Measurements from ENCODE around the gene STXBP6. TPM values are rescaled to one million over a fixed set of nuclear protein-coding genes. Genes with fewer than 3 reads are reported as not detected.

Gene STXBP6
- total and polyA plus RNA-seq, 9 donors = 1.0 to 9.3 (median 5.5) TPM

DNA sequence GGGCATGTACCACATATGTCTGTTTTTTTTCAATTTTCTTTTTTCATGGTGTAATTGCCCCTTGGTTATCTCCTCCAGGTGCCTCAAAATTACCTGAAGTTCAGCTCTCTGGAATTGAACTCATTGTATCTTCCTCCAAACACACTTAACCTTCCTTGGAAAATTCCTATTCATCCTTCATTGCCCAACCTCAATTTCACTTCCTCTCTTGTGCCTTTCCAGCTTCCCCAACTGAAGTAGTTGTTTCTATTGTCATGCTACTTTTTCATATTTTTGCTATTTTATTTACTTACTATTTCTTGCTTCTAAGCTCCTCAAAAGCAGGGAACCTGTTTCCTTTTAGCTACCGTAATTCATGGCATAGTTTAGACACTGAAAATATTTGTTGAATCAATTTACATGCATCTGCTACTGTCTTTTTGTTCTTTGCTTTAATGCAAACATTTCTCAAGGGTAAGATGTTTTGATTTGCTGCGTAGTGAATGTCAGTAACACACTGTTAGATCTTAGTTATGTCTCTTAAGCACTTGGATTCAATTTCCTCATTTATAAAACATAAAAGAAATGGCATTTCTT is 37.0 kb upstream of the STXBP6 start:
- no peaks in the 10 kb centered on the region for H3K27me3 ChIP-seq
- WGBS, 3 donors = 36 to 64% (median 50%) methylated on average over 2 of the region's 2 CpGs
- no peak overlapping the region for H3K27ac ChIP-seq
- no peaks in the 10 kb centered on the region for H3K4me1 ChIP-seq (ENCODE audit: insufficient read depth)
- no peaks in the 10 kb centered on the region for H3K36me3 ChIP-seq
- H3K4me3 ChIP-seq = no peak overlapping the region
- no peak for DNase-seq
- no peak for TF ChIP-seq EP300 (IDR thresholded peaks at IDR 0.05)
- no peak for TF ChIP-seq POLR2A (IDR thresholded peaks at IDR 0.05)
- no peaks in the 10 kb centered on the region for H3K9me3 ChIP-seq
- intact Hi-C loops (cut with DNase I) = no loop called here

DNA sequence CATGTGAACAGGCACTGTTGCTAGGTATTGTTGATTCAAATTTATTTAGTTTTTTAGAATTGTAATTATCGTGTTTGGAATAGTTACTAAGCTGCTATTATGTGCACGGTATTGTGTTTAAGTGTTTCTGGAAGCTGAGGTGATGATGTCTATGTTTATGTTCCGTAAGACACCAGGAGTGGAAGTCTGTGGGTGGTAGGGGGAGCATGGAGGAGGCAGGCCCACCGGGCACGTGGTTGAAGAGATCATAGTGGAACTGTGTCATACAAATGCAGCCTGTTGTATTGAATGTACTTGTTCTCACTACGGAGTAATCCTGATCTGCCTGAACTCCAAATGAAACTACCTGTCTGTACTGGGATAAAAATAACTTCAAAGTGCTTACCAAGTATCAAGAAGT is 36.1 kb upstream of the STXBP6 start:
- 53 to 77% (median 75%) methylated on average over 6 of the region's 6 CpGs for WGBS, 3 donors
- Histone ChIP-seq H3K4me3 (no peak overlapping the region), H3K27ac (no peak overlapping the region), H3K9me3 (no peaks in the 10 kb centered on the region), H3K27me3 (no peaks in the 10 kb centered on the region), H3K4me1 (ENCODE audit: insufficient read depth) (no peaks in the 10 kb centered on the region), H3K36me3 (no peaks in the 10 kb centered on the region)
- intact Hi-C loops (cut with DNase I) = no loop called here
- TF ChIP-seq, protein P1, sequence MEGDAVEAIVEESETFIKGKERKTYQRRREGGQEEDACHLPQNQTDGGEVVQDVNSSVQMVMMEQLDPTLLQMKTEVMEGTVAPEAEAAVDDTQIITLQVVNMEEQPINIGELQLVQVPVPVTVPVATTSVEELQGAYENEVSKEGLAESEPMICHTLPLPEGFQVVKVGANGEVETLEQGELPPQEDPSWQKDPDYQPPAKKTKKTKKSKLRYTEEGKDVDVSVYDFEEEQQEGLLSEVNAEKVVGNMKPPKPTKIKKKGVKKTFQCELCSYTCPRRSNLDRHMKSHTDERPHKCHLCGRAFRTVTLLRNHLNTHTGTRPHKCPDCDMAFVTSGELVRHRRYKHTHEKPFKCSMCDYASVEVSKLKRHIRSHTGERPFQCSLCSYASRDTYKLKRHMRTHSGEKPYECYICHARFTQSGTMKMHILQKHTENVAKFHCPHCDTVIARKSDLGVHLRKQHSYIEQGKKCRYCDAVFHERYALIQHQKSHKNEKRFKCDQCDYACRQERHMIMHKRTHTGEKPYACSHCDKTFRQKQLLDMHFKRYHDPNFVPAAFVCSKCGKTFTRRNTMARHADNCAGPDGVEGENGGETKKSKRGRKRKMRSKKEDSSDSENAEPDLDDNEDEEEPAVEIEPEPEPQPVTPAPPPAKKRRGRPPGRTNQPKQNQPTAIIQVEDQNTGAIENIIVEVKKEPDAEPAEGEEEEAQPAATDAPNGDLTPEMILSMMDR (IDR thresholded peaks at IDR 0.05) = no peak
- no peak for TF ChIP-seq POLR2A (IDR thresholded peaks at IDR 0.05)
- TF ChIP-seq EP300 (IDR thresholded peaks at IDR 0.05) = no peak
- DNase-seq = no peak

DNA sequence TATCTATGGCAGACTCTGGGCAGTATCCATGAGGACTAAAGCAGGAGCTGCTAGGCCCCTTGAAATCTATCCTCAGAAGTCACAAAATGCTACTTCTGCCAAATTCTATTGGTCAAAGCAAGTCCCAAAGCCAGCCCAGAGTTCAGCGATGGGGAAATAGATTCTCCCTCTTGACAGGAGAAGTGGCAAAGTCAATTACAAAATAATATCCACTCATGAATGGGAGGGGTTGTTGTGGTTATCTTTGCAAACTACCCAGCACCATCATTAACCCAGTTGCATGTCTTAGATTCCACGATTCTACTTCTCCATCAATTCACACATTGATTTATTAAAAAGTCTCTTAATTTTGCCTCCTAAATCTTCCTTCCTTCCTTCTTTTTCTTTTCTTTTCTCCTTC is 30.7 kb upstream of the STXBP6 start:
- Histone ChIP-seq H3K9me3 (no peaks in the 10 kb centered on the region), H3K4me1 (ENCODE audit: insufficient read depth) (no peaks in the 10 kb centered on the region), H3K27me3 (no peaks in the 10 kb centered on the region), H3K36me3 (no peaks in the 10 kb centered on the region), H3K27ac (no peak overlapping the region), H3K4me3 (no peak overlapping the region)
- 78 to 89% (median 80%) methylated on average over 2 of the region's 2 CpGs for WGBS, 3 donors
- intact Hi-C loops (cut with DNase I) = no loop called here
- TF ChIP-seq, protein P1 (IDR thresholded peaks at IDR 0.05) = no peak
- TF ChIP-seq EP300 (IDR thresholded peaks at IDR 0.05) = no peak
- no peak for DNase-seq

DNA sequence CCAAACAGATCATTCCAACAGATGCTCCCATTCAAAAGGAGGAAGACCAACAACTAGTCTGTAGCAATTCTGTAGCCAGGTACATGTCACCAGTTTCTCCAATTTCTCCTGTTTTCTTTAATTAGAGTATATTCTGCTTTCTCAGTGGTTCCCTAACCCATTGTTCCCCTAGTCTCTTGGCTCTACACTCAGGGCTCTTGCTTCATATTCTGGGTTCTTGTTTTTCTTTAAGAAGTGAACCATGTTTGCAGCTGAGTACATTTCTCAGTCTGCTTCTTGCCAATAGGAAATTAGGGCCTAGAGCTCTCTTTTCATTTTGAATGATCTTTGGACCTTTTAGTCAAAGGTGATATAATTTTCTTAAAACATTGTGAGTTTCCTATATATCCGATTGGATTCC is 29.4 kb upstream of the STXBP6 start:
- Histone ChIP-seq H3K27me3 (no peaks in the 10 kb centered on the region), H3K4me1 (ENCODE audit: insufficient read depth) (no peaks in the 10 kb centered on the region), H3K27ac (no peak overlapping the region), H3K4me3 (no peak overlapping the region), H3K36me3 (no peaks in the 10 kb centered on the region), H3K9me3 (no peaks in the 10 kb centered on the region)
- no peak for DNase-seq
- WGBS, 3 donors = 89 to 94% (median 92%) methylated on average over 1 of the region's 1 CpG
- TF ChIP-seq POLR2A (IDR thresholded peaks at IDR 0.05) = no peak
- TF ChIP-seq EP300 (IDR thresholded peaks at IDR 0.05) = no peak
- TF ChIP-seq, protein P1 (IDR thresholded peaks at IDR 0.05) = no peak
- intact Hi-C loops (cut with DNase I) = no loop called here

DNA sequence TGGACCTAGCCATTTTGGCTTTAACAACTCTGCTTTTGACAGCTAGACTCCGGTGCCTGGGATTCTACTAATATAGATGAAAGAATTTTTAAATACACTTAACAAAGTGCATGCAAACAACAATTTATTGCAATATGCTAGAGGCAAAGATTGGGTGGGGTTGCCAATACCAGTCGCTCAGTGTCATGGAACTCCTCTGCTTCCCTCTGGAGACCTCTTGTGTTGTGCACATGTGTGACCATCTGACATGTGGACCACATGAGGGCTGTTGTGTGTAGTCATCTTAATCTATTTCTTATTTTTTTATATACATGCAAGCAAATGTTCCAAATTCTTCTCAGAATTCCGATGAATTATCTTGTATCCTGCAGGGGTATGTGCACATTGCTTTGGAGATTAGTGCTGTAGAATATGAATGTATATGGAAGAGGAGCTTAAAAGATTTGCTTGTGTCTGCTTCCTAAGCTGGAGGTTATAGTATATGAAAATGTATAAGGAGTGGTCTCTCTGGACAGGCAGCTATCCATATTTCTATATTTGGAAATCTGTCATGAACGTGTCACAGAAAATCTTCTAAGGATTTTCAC is 24.2 kb upstream of the STXBP6 start:
- Histone ChIP-seq H3K9me3 (no peaks in the 10 kb centered on the region), H3K27me3 (no peaks in the 10 kb centered on the region), H3K27ac (no peak overlapping the region), H3K36me3 (no peaks in the 10 kb centered on the region), H3K4me1 (ENCODE audit: insufficient read depth) (no peaks in the 10 kb centered on the region), H3K4me3 (no peak overlapping the region)
- intact Hi-C loops (cut with DNase I) = no loop called here
- DNase-seq = no peak
- WGBS, 3 donors = 72 to 83% (median 74%) methylated on average over 4 of the region's 4 CpGs
- TF ChIP-seq, protein P1 (IDR thresholded peaks at IDR 0.05) = no peak
